GM23338 (cell line): ENCODE data around the gene TPO. TPM values are rescaled to one million over a fixed set of nuclear protein-coding genes. Genes with fewer than 3 reads are reported as not detected.

ENCODE experiments used
- ATAC-seq: fragments of 200-7000 bp; cut with Tn5 transposase; 3 replicates; pipeline ENCODE4 v1.9.1; 2020
- DNase-seq: peaks from one replicate; pipeline ENCODE4 v3.0.0-alpha.2; 2015; ENCODE audit warnings: low spot score
- H2AFZ ChIP-seq: fragments of 200-600 bp; sonication (generic); 2 replicates; pipeline ENCODE4 v1.8.0; 2016; ENCODE audit warnings: antibody characterized with exemption, mild to moderate bottlenecking, moderate library complexity
- H3F3A ChIP-seq: fragments of 200-600 bp; sonication (generic); replicated peaks from 2 replicates; pipeline ENCODE4 v1.8.0; 2017; ENCODE audit warnings: antibody characterized with exemption, mixed run types, low read depth
- H3K27ac ChIP-seq: fragments of 200-600 bp; sonication (generic); 2 replicates; pipeline ENCODE4 v1.6.1; 2016; ENCODE audit warnings: low read depth
- H3K27me3 ChIP-seq: fragments of 200-600 bp; sonication (generic); 2 replicates; pipeline ENCODE4 v1.8.0; 2016; ENCODE audit warnings: mild to moderate bottlenecking, mixed run types, moderate library complexity; ENCODE audit not compliant: insufficient read depth
- H3K36me3 ChIP-seq: fragments of 200-600 bp; sonication (generic); 2 replicates; pipeline ENCODE4 v1.8.0; 2016; ENCODE audit warnings: mild to moderate bottlenecking; ENCODE audit not compliant: insufficient read depth
- H3K4me1 ChIP-seq: fragments of 200-600 bp; sonication (generic); 2 replicates; pipeline ENCODE4 v1.8.0; 2016; ENCODE audit warnings: mild to moderate bottlenecking, moderate library complexity; ENCODE audit not compliant: insufficient read depth
- H3K4me2 ChIP-seq: fragments of 200-600 bp; sonication (generic); 2 replicates; pipeline ENCODE4 v1.7.1; 2017; ENCODE audit warnings: mixed run types
- H3K4me3 ChIP-seq: fragments of 200-600 bp; sonication (generic); 2 replicates; pipeline ENCODE4 v1.6.1; 2016; ENCODE audit warnings: mixed run types
- H3K79me2 ChIP-seq: fragments of 200-600 bp; sonication (generic); replicated peaks from 2 replicates; pipeline ENCODE4 v1.8.0; 2017; ENCODE audit warnings: mild to moderate bottlenecking; ENCODE audit not compliant: insufficient read depth
- H3K9me2 ChIP-seq: fragments of 200-600 bp; sonication (generic); 2 replicates; pipeline ENCODE4 v1.8.0; 2017; ENCODE audit not compliant: insufficient read depth
- H4K20me1 ChIP-seq: fragments of 200-600 bp; sonication (generic); replicated peaks from 2 replicates; pipeline ENCODE4 v1.8.0; 2017; ENCODE audit warnings: mild to moderate bottlenecking; ENCODE audit not compliant: insufficient read depth
- H3K27ac Mint-ChIP-seq: 2 replicates; pipeline ENCODE4 v1.8.0; 2020; ENCODE audit warnings: inconsistent platforms, mild to moderate bottlenecking, moderate library complexity, mixed read lengths
- H3K27me3 Mint-ChIP-seq: 3 replicates; pipeline ENCODE4 v1.8.0; 2022; ENCODE audit warnings: low read depth, mild to moderate bottlenecking, moderate library complexity, mixed read lengths, inconsistent platforms; ENCODE audit not compliant: insufficient read depth, poor library complexity
- H3K36me3 Mint-ChIP-seq: 3 replicates; pipeline ENCODE4 v1.8.0; 2021; ENCODE audit warnings: low read depth, mild to moderate bottlenecking, inconsistent platforms, moderate library complexity, mixed read lengths
- H3K4me1 Mint-ChIP-seq: 3 replicates; pipeline ENCODE4 v1.8.0; 2020; ENCODE audit warnings: mild to moderate bottlenecking, inconsistent platforms, mixed read lengths
- H3K4me3 Mint-ChIP-seq: 3 replicates; pipeline ENCODE4 v1.8.0; 2021; ENCODE audit warnings: moderate library complexity, mild to moderate bottlenecking, inconsistent platforms, mixed read lengths
- H3K9me3 Mint-ChIP-seq: 3 replicates; pipeline ENCODE4 v1.8.0; 2020; ENCODE audit warnings: moderate library complexity, mild to moderate bottlenecking, inconsistent platforms, mixed read lengths
- CREB1 ChIP-seq: fragments of 250-450 bp; sonication (Bioruptor Pico); IDR thresholded peaks from 2 replicates; pipeline ENCODE4 v1.5.0; 2020; ENCODE audit warnings: low read depth, mild to moderate bottlenecking, moderate library complexity
- CTCF ChIP-seq, 2 experiments: fragments of 200-600 bp in 1 of 2; sonication (generic) in 1 of 2; conservative IDR thresholded peaks; 2 replicates each; pipeline versions ENCODE4 v1.5.1 to v1.6.1; 2016 to 2017; ENCODE audit warnings: antibody characterized with exemption in 2 of 2, low read depth in 2 of 2, mild to moderate bottlenecking in 2 of 2, moderate library complexity in 1 of 2
- ETS1 ChIP-seq: IDR thresholded peaks from 2 replicates; pipeline ENCODE4 v1.6.1; 2016; ENCODE audit warnings: antibody characterized with exemption
- EZH2 ChIP-seq: fragments of 200-600 bp; sonication (generic); IDR thresholded peaks from one replicate; pipeline ENCODE4 v1.8.0; 2017; ENCODE audit warnings: antibody characterized with exemption, mild to moderate bottlenecking, low read depth; ENCODE audit not compliant: unreplicated experiment
- EZH2phosphoT487 ChIP-seq: fragments of 200-600 bp; sonication (generic); IDR thresholded peaks from one replicate; pipeline ENCODE4 v1.8.1; 2018; ENCODE audit warnings: antibody characterized with exemption; ENCODE audit not compliant: unreplicated experiment
- JUNB ChIP-seq: IDR thresholded peaks from one replicate; pipeline ENCODE4 v1.6.1; 2016; ENCODE audit warnings: antibody characterized with exemption; ENCODE audit not compliant: unreplicated experiment
- NANOG ChIP-seq: IDR thresholded peaks from 2 replicates; pipeline ENCODE4 v1.6.1; 2016; ENCODE audit warnings: antibody characterized with exemption, borderline replicate concordance
- POLR2AphosphoS5 ChIP-seq: IDR thresholded peaks from 2 replicates; pipeline ENCODE4 v1.6.1; 2016; ENCODE audit warnings: antibody characterized with exemption, low read depth
- STAT1 ChIP-seq: IDR thresholded peaks from one replicate; pipeline ENCODE4 v1.6.1; 2016; ENCODE audit warnings: antibody characterized with exemption; ENCODE audit not compliant: unreplicated experiment
- ZNF114 ChIP-seq: fragments of 250-450 bp; sonication (Bioruptor Pico); IDR thresholded peaks from 2 replicates; pipeline ENCODE4 v1.5.0; 2020; ENCODE audit warnings: mild to moderate bottlenecking, moderate library complexity
- ZNF331 ChIP-seq: fragments of 250-450 bp; sonication (Bioruptor Pico); IDR thresholded peaks from 2 replicates; pipeline ENCODE4 v1.5.0; 2020; ENCODE audit warnings: low read depth, mild to moderate bottlenecking, moderate library complexity
- ZNF462 ChIP-seq: fragments of 250-450 bp; sonication (Bioruptor Pico); IDR thresholded peaks from 2 replicates; pipeline ENCODE4 v1.5.0; 2020; ENCODE audit warnings: mild to moderate bottlenecking, moderate library complexity
- polyA plus RNA-seq: library from polyadenylated mRNA; unstranded; fragments of >200 nt; fragmentation: Nextera tagmentation; extraction: Ambion mirVana; gene quantifications from 2 replicates; pipeline ENCODE4 v1.2.1, GENCODE V29; 2016
- total RNA-seq: library from RNA; depleted of rRNA; stranded (reverse); fragments of >200 nt; shearing (Covaris generic); gene quantifications from 2 replicates; pipeline ENCODE4 v1.2.3, GENCODE V29; 2014
- TF ChIP-seq, protein P1 (sequence below): IDR thresholded peaks from one replicate; pipeline ENCODE4 v1.6.1; 2018; ENCODE audit warnings: antibody characterized with exemption; ENCODE audit not compliant: unreplicated experiment

The TPO gene
- total and polyA plus RNA-seq, 2 experiments from 2014 or later: 0.74 TPM; not detected in 1

- H3K4me1 ChIP-seq: no peaks in the 10 kb centered on the region
- Mint-ChIP-seq H3K4me1 (no peaks in the 10 kb centered on the region), H3K9me3 (peaks cover 10% of the 10 kb centered on the region; the same call in 2 of the 3 replicates), H3K27ac (no peak overlapping the region), H3K4me3 (no peak overlapping the region), H3K36me3 (no peaks in the 10 kb centered on the region), H3K27me3 (peaks cover 4% of the 10 kb centered on the region)
- TF ChIP-seq CTCF (conservative IDR thresholded peaks at IDR 0.05; ENCODE audit: low read depth in 2 of 2) (no peak), ZNF331 (CRISPR knock-in tag) (no peak), ETS1 (no peak), STAT1 (no peak), CREB1 (CRISPR knock-in tag) (no peak), NANOG (no peak), POLR2AphosphoS5 (no peak), ZNF462 (CRISPR knock-in tag) (no peak), EZH2phosphoT487 (no peak), ZNF114 (CRISPR knock-in tag) (no peak), JUNB (no peak), EZH2 (no peak)
- TF ChIP-seq, protein P1, sequence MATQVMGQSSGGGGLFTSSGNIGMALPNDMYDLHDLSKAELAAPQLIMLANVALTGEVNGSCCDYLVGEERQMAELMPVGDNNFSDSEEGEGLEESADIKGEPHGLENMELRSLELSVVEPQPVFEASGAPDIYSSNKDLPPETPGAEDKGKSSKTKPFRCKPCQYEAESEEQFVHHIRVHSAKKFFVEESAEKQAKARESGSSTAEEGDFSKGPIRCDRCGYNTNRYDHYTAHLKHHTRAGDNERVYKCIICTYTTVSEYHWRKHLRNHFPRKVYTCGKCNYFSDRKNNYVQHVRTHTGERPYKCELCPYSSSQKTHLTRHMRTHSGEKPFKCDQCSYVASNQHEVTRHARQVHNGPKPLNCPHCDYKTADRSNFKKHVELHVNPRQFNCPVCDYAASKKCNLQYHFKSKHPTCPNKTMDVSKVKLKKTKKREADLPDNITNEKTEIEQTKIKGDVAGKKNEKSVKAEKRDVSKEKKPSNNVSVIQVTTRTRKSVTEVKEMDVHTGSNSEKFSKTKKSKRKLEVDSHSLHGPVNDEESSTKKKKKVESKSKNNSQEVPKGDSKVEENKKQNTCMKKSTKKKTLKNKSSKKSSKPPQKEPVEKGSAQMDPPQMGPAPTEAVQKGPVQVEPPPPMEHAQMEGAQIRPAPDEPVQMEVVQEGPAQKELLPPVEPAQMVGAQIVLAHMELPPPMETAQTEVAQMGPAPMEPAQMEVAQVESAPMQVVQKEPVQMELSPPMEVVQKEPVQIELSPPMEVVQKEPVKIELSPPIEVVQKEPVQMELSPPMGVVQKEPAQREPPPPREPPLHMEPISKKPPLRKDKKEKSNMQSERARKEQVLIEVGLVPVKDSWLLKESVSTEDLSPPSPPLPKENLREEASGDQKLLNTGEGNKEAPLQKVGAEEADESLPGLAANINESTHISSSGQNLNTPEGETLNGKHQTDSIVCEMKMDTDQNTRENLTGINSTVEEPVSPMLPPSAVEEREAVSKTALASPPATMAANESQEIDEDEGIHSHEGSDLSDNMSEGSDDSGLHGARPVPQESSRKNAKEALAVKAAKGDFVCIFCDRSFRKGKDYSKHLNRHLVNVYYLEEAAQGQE: no peak
- no peak overlapping the region for H3K4me2 ChIP-seq
- no peak overlapping the region for H3K4me3 ChIP-seq
- H3K27ac ChIP-seq: no peak overlapping the region
- no peaks in the 10 kb centered on the region for H3K79me2 ChIP-seq
- no peaks in the 10 kb centered on the region for H3F3A ChIP-seq
- H3K36me3 ChIP-seq: no peaks in the 10 kb centered on the region
- no peak overlapping the region for H2AFZ ChIP-seq
- no peaks in the 10 kb centered on the region for H3K9me2 ChIP-seq
- no peaks in the 10 kb centered on the region for H4K20me1 ChIP-seq
- DNase-seq: no peak
- no peak for ATAC-seq
- no peaks in the 10 kb centered on the region for H3K27me3 ChIP-seq
These were observed 115.2 kb downstream of the TPO start for GRCh38 chr2:1528273-1529064.
